H9 (cell line): ENCODE results near the gene ZMIZ1. TPM values are rescaled to one million over a fixed set of nuclear protein-coding genes. Genes with fewer than 3 reads are reported as not detected.

Experiments
- DNase-seq: peaks from one replicate; pipeline ENCODE4 v3.0.0-alpha.2; 2017
- H2AFZ ChIP-seq: one replicate; pipeline ENCODE4 v1.6.1; 2013; ENCODE audit warnings: mild to moderate bottlenecking, low read length, control low read depth, moderate library complexity
- H2AK5ac ChIP-seq: 2 replicates; pipeline ENCODE4 v1.6.1; 2013; ENCODE audit warnings: low read length, control low read depth, mixed read lengths; ENCODE audit not compliant: insufficient read length
- H2BK120ac ChIP-seq: one replicate; pipeline ENCODE4 v1.6.1; 2013; ENCODE audit warnings: low read depth, mild to moderate bottlenecking, low read length, control low read depth, inconsistent platforms; ENCODE audit not compliant: poor library complexity, severe bottlenecking
- H2BK12ac ChIP-seq: 2 replicates; pipeline ENCODE4 v1.6.1; 2013; ENCODE audit warnings: low read length, control low read depth, mixed read lengths, low read depth; ENCODE audit not compliant: insufficient read length
- H2BK15ac ChIP-seq: 2 replicates; pipeline ENCODE4 v1.6.1; 2013; ENCODE audit warnings: low read depth, low read length, control low read depth
- H2BK20ac ChIP-seq: one replicate; pipeline ENCODE4 v1.6.1; 2013; ENCODE audit warnings: low read depth, mild to moderate bottlenecking, low read length, control low read depth, inconsistent platforms; ENCODE audit not compliant: poor library complexity, severe bottlenecking
- H2BK5ac ChIP-seq: 2 replicates; pipeline ENCODE4 v1.6.1; 2013; ENCODE audit warnings: low read length, control low read depth, mixed read lengths; ENCODE audit not compliant: insufficient read length
- H3K14ac ChIP-seq: 2 replicates; pipeline ENCODE4 v1.6.1; 2013; ENCODE audit warnings: low read length, control low read depth; ENCODE audit not compliant: insufficient read depth
- H3K18ac ChIP-seq: 2 replicates; pipeline ENCODE4 v1.6.1; 2013; ENCODE audit warnings: low read depth, mild to moderate bottlenecking, mixed read lengths, low read length, control low read depth; ENCODE audit not compliant: insufficient read length
- H3K23ac ChIP-seq: 2 replicates; pipeline ENCODE4 v1.6.1; 2013; ENCODE audit warnings: low read length, control low read depth, mixed read lengths, low read depth; ENCODE audit not compliant: insufficient read length
- H3K23me2 ChIP-seq: 2 replicates; pipeline ENCODE4 v1.6.1; 2013; ENCODE audit warnings: low read depth, mild to moderate bottlenecking, mixed read lengths, low read length, control low read depth; ENCODE audit not compliant: insufficient read length, poor library complexity, severe bottlenecking
- H3K27ac ChIP-seq: 2 replicates; pipeline ENCODE4 v1.5.1; 2013; ENCODE audit warnings: low read length, control low read depth, mixed read lengths, low read depth; ENCODE audit not compliant: insufficient read length
- H3K27me3 ChIP-seq: 2 replicates; pipeline ENCODE4 v1.6.1; 2013; ENCODE audit warnings: low read length, control low read depth, inconsistent platforms; ENCODE audit not compliant: insufficient read depth
- H3K4ac ChIP-seq: 2 replicates; pipeline ENCODE4 v1.6.1; 2013; ENCODE audit warnings: low read depth, mild to moderate bottlenecking, control low read depth, inconsistent platforms, low read length, moderate library complexity
- H3K4me1 ChIP-seq: 2 replicates; pipeline ENCODE4 v1.6.1; 2013; ENCODE audit warnings: low read length, control low read depth, inconsistent platforms; ENCODE audit not compliant: insufficient read depth
- H3K4me2 ChIP-seq: 2 replicates; pipeline ENCODE4 v1.6.1; 2013; ENCODE audit warnings: low read length, control low read depth, mixed read lengths; ENCODE audit not compliant: insufficient read length, insufficient read depth
- H3K56ac ChIP-seq: 2 replicates; pipeline ENCODE4 v1.6.1; 2013; ENCODE audit warnings: low read depth, mild to moderate bottlenecking, mixed read lengths, low read length, control low read depth; ENCODE audit not compliant: insufficient read length
- H3K79me1 ChIP-seq: 2 replicates; pipeline ENCODE4 v1.6.1; 2013; ENCODE audit warnings: low read depth, mild to moderate bottlenecking, moderate library complexity, low read length, control low read depth, inconsistent platforms; ENCODE audit not compliant: insufficient read depth, poor library complexity, severe bottlenecking
- H3K79me2 ChIP-seq: 2 replicates; pipeline ENCODE4 v1.6.1; 2013; ENCODE audit warnings: low read length, control low read depth, inconsistent platforms; ENCODE audit not compliant: insufficient read depth
- H3K9ac ChIP-seq: 2 replicates; pipeline ENCODE4 v1.6.1; 2013; ENCODE audit warnings: low read length, control low read depth, mixed read lengths; ENCODE audit not compliant: insufficient read length; ENCODE audit errors: extremely low read depth
- H3K9me3 ChIP-seq: one replicate; pipeline ENCODE4 v1.6.1; 2013; ENCODE audit warnings: low read depth, low read length, inconsistent platforms; ENCODE audit not compliant: control insufficient read depth
- H3T11ph ChIP-seq: one replicate; pipeline ENCODE4 v1.6.1; 2013; ENCODE audit warnings: mild to moderate bottlenecking, low read length, control low read depth, inconsistent platforms
- H4K20me1 ChIP-seq: one replicate; pipeline ENCODE4 v1.6.1; 2013; ENCODE audit not compliant: control insufficient read depth, insufficient read length, insufficient read depth
- H4K5ac ChIP-seq: 2 replicates; pipeline ENCODE4 v1.6.1; 2013; ENCODE audit warnings: low read depth, mild to moderate bottlenecking, mixed read lengths, low read length, control low read depth; ENCODE audit not compliant: insufficient read length
- H4K8ac ChIP-seq: replicated peaks from 2 replicates; pipeline ENCODE4 v1.6.1; 2013; ENCODE audit warnings: low read length, control low read depth, mixed read lengths, low read depth; ENCODE audit not compliant: insufficient read length
- H4K91ac ChIP-seq: 2 replicates; pipeline ENCODE4 v1.6.1; 2013; ENCODE audit warnings: low read depth, mild to moderate bottlenecking, moderate library complexity, mixed read lengths, low read length, control low read depth; ENCODE audit not compliant: insufficient read length
- H3K27ac Mint-ChIP-seq, 3 experiments: 2 replicates in 2 of 3; 3 replicates in 1 of 3; pipeline ENCODE4 v1.8.0; 2020 to 2021; ENCODE audit warnings: mixed read lengths in 3 of 3, mild to moderate bottlenecking in 1 of 3, moderate library complexity in 1 of 3
- H3K27me3 Mint-ChIP-seq: 2 replicates; pipeline ENCODE4 v1.8.0; 2021; ENCODE audit warnings: low read depth, mild to moderate bottlenecking, moderate library complexity, mixed read lengths
- H3K36me3 Mint-ChIP-seq, 3 experiments: 2 replicates in 2 of 3; 3 replicates in 1 of 3; pipeline ENCODE4 v1.8.0; 2020 to 2021; ENCODE audit warnings: low read depth in 3 of 3, mixed read lengths in 3 of 3; ENCODE audit not compliant: insufficient read depth in 1 of 3
- H3K4me1 Mint-ChIP-seq, 2 experiments: 2 replicates each; pipeline ENCODE4 v1.8.0; 2020; ENCODE audit warnings: mixed read lengths in 2 of 2
- H3K4me3 Mint-ChIP-seq, 2 experiments: 2 replicates in 1 of 2; 3 replicates in 1 of 2; pipeline ENCODE4 v1.8.0; 2020 to 2021; ENCODE audit warnings: mild to moderate bottlenecking in 2 of 2, mixed read lengths in 2 of 2, moderate library complexity in 1 of 2
- H3K9me3 Mint-ChIP-seq, 2 experiments: 2 replicates in 1 of 2; 3 replicates in 1 of 2; pipeline ENCODE4 v1.8.0; 2020; ENCODE audit warnings: mild to moderate bottlenecking in 2 of 2, mixed read lengths in 2 of 2, moderate library complexity in 1 of 2
- CTCF ChIP-seq: fragments of 200-600 bp; sonication (generic); conservative IDR thresholded peaks from 3 replicates; pipeline ENCODE4 v1.8.0; 2021; ENCODE audit warnings: antibody characterized with exemption, mild to moderate bottlenecking
- WGBS: extraction: QIAGEN DNeasy Blood & Tissue Kit; methylation state at CpG from one replicate; pipeline ENCODE4 v1.1.7; 2013; ENCODE audit warnings: missing lambda C conversion rate, low lambda C conversion rate, mixed read lengths; ENCODE audit not compliant: insufficient read length; ENCODE audit errors: extremely low coverage; 5-methylcytosine and 5-hydroxymethylcytosine counted together
- total RNA-seq: library from RNA; stranded (reverse); gene quantifications from 2 replicates; pipeline ENCODE4 v1.2.1, GENCODE V29; 2021

Gene ZMIZ1
- total RNA-seq, 1 experiment from 2014 or later, result 36.9 TPM

- H3K79me2 ChIP-seq, result no peaks in the 10 kb centered on the region
- no peak overlapping the region for H3K18ac ChIP-seq
- no peak for DNase-seq
- no peak overlapping the region for H4K5ac ChIP-seq
- H3K4me1 ChIP-seq, result peaks cover 17% of the 10 kb centered on the region
- no peak overlapping the region for H3K27ac ChIP-seq
- H4K8ac ChIP-seq, result no peak overlapping the region
- H2BK5ac ChIP-seq, result no peak overlapping the region
- H2AK5ac ChIP-seq, result no peak overlapping the region
- no peak overlapping the region for H3T11ph ChIP-seq
- no CpG with 5 or more reads among the region's 13 CpGs for WGBS
- Mint-ChIP-seq H3K4me3 (no peak overlapping the region), H3K27me3 (no peaks in the 10 kb centered on the region), H3K4me1 (peaks cover 80 to 84% of the 10 kb centered on the region in 2 experiments), H3K27ac (peak overlapping the region; percentile 57 to 92 (median 64); a peak in 4 of 7 replicates), H3K36me3 (peaks cover 0 to 8% (median 3%) of the 10 kb centered on the region in 3 experiments; a peak in 3 of 7 replicates), H3K9me3 (no peaks in the 10 kb centered on the region)
- H3K79me1 ChIP-seq, result peaks cover 2% of the 10 kb centered on the region
- H3K23me2 ChIP-seq, result no peaks in the 10 kb centered on the region
- no peaks in the 10 kb centered on the region for H3K27me3 ChIP-seq
- H2BK20ac ChIP-seq, result no peak overlapping the region
- no peak overlapping the region for H2BK120ac ChIP-seq
- H3K14ac ChIP-seq, result no peak overlapping the region; the same call in 1 of the 2 replicates
- no peaks in the 10 kb centered on the region for H4K20me1 ChIP-seq
- no peaks in the 10 kb centered on the region for H3K9me3 ChIP-seq
- no peak overlapping the region for H3K4ac ChIP-seq
- no peak overlapping the region for H3K4me2 ChIP-seq
- no peak overlapping the region for H2BK12ac ChIP-seq
- TF ChIP-seq CTCF, result no peak
- H3K9ac ChIP-seq, result no peak overlapping the region
- no peak overlapping the region for H2BK15ac ChIP-seq
- no peak overlapping the region for H3K23ac ChIP-seq
- H3K56ac ChIP-seq, result no peak overlapping the region
- no peak overlapping the region for H4K91ac ChIP-seq
- H2AFZ ChIP-seq, result no peak overlapping the region
These were observed 63.3 kb downstream of the ZMIZ1 start for GRCh38 chr10:79131836-79132631.
